HCT116 (cell line): ENCODE results near the gene PI16.

Source experiments
- CBX3 ChIP-seq: IDR thresholded peaks from 2 replicates; pipeline ENCODE4 v1.6.1; 2012; ENCODE audit warnings: low read depth
- CEBPB ChIP-seq: IDR thresholded peaks from 2 replicates; pipeline ENCODE4 v1.6.1; 2012; ENCODE audit warnings: low read depth
- EZH2 ChIP-seq: fragments of 200-600 bp; sonication (generic); IDR thresholded peaks from 2 replicates; pipeline ENCODE4 v1.6.1; 2017; ENCODE audit warnings: antibody characterized with exemption, mixed run types
- JUND ChIP-seq: IDR thresholded peaks from 2 replicates; pipeline ENCODE4 v1.6.1; 2012
- TF ChIP-seq, protein P1 (sequence below), 3 experiments: fragments of 200-600 bp in 1 of 3; sonication (generic) in 1 of 3; IDR thresholded peaks in 2 of 3; conservative IDR thresholded peaks in 1 of 3; 2 replicates each; pipeline ENCODE4 v1.5.1; 2012 to 2017; ENCODE audit warnings: low read depth in 2 of 3, low read length in 2 of 3, antibody characterized with exemption in 1 of 3, borderline replicate concordance in 1 of 3, control low read depth in 1 of 3, mild to moderate bottlenecking in 1 of 3, mixed read lengths in 1 of 3, mixed run types in 1 of 3, moderate library complexity in 1 of 3; ENCODE audit not compliant: insufficient read depth in 1 of 3
- TF ChIP-seq, protein P2 (sequence below): IDR thresholded peaks from 2 replicates; pipeline ENCODE4 v1.6.1; 2012

GRCh38 chr6:36934901-36935300 lies 19.6 kb upstream of the PI16 start:
- TF ChIP-seq, protein P1, sequence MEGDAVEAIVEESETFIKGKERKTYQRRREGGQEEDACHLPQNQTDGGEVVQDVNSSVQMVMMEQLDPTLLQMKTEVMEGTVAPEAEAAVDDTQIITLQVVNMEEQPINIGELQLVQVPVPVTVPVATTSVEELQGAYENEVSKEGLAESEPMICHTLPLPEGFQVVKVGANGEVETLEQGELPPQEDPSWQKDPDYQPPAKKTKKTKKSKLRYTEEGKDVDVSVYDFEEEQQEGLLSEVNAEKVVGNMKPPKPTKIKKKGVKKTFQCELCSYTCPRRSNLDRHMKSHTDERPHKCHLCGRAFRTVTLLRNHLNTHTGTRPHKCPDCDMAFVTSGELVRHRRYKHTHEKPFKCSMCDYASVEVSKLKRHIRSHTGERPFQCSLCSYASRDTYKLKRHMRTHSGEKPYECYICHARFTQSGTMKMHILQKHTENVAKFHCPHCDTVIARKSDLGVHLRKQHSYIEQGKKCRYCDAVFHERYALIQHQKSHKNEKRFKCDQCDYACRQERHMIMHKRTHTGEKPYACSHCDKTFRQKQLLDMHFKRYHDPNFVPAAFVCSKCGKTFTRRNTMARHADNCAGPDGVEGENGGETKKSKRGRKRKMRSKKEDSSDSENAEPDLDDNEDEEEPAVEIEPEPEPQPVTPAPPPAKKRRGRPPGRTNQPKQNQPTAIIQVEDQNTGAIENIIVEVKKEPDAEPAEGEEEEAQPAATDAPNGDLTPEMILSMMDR (IDR thresholded peaks at IDR 0.05 in 2 of 3, conservative IDR thresholded peaks at IDR 0.05 in 1 of 3; ENCODE audit: borderline replicate concordance in 1 of 3, insufficient read depth in 1 of 3, low read depth in 2 of 3, low read length in 2 of 3) = no peak
- TF ChIP-seq EZH2 (no peak), JUND (no peak), CEBPB (no peak), CBX3 (no peak)
- TF ChIP-seq, protein P2, sequence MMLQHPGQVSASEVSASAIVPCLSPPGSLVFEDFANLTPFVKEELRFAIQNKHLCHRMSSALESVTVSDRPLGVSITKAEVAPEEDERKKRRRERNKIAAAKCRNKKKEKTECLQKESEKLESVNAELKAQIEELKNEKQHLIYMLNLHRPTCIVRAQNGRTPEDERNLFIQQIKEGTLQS = no peak
